ENCODE results near the gene CLSTN3. TPM values are rescaled to one million over a fixed set of nuclear protein-coding genes. Genes with fewer than 3 reads are reported as not detected.

Gene CLSTN3
- total and polyA plus RNA-seq, 2 donors (not counting 1 experiment from before 2014, with no cell fraction given), result 31.7 to 36.5 TPM

DNA sequence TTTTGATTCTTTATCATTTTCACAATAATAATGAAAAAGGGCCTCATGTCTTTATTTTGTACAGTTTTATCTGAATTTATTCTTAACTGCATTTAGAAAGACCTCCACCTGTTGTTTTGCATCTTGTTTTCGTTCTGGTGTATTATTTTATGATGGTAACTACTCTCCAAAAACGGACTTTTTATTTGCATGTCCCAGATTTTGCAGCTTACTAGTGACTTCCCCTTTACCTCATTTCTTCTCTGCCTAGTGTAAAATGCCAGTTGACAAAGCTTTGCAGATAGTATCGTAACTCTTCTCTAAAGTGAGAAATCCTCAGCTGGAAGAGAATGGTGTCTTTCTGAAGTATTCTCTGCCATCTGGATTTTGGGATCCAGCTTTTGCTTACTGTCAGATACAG, 76.5 kb downstream of the CLSTN3 start:
- Histone ChIP-seq H3K9ac (ENCODE audit: low read length) (no peak overlapping the region), H3K27ac (ENCODE audit: low read length in 2 of 2) (no peak overlapping the region), H3K27me3 (replicated peaks in 1 of 4; ENCODE audit: control extremely low read depth in 1 of 4, control insufficient read depth in 3 of 4, insufficient read depth in 4 of 4, low read length in 3 of 4) (no peaks in the 10 kb centered on the region), H3K36me3 (replicated peaks in 1 of 2; ENCODE audit: control extremely low read depth in 1 of 2, control insufficient read depth in 1 of 2, extremely low read depth in 1 of 2, insufficient read depth in 2 of 2, low read length in 1 of 2) (peaks cover 1 to 70% of the 10 kb centered on the region in 2 experiments), H3K4me2 (replicated peaks; ENCODE audit: low read depth, low read length, poor library complexity, severe bottlenecking) (no peak overlapping the region), H3K4me1 (ENCODE audit: control insufficient read depth in 2 of 2, insufficient read depth in 2 of 2, low read length in 2 of 2) (no peaks in the 10 kb centered on the region), H2AFZ (ENCODE audit: insufficient read depth, low read depth, low read length, poor library complexity, severe bottlenecking) (no peak overlapping the region), H3K79me2 (ENCODE audit: control insufficient read depth, insufficient read depth, low read length) (no peaks in the 10 kb centered on the region), H3K9me3 (ENCODE audit: control extremely low read depth in 1 of 3, control insufficient read depth in 2 of 3, insufficient read depth in 1 of 3, low read length in 2 of 3) (peaks cover 0 to 5% (median 0%) of the 10 kb centered on the region in 3 donors), H3K4me3 (ENCODE audit: control extremely low read depth in 1 of 5, extremely low read depth in 1 of 5, insufficient read depth in 1 of 5, low read depth in 2 of 5, low read length in 4 of 5) (no peak overlapping the region), H4K20me1 (ENCODE audit: control insufficient read depth, insufficient read depth, low read length, poor library complexity, severe bottlenecking) (no peaks in the 10 kb centered on the region)
- no CpG with 5 or more reads among the region's 3 CpGs for WGBS (ENCODE audit: insufficient coverage)
- DNase-seq (no peak), ATAC-seq (ENCODE audit: low read depth) (no peak)
- Mint-ChIP-seq H3K4me3 (no peak overlapping the region), H3K27ac (no peak overlapping the region), H3K27me3 (no peaks in the 10 kb centered on the region), H3K4me1 (peaks cover 4% of the 10 kb centered on the region), H3K9me3 (ENCODE audit: insufficient read depth) (no peaks in the 10 kb centered on the region)
- ChIA-PET POLR2A (no interaction called here), CTCF (no interaction called here)
- TF ChIP-seq, protein P1, sequence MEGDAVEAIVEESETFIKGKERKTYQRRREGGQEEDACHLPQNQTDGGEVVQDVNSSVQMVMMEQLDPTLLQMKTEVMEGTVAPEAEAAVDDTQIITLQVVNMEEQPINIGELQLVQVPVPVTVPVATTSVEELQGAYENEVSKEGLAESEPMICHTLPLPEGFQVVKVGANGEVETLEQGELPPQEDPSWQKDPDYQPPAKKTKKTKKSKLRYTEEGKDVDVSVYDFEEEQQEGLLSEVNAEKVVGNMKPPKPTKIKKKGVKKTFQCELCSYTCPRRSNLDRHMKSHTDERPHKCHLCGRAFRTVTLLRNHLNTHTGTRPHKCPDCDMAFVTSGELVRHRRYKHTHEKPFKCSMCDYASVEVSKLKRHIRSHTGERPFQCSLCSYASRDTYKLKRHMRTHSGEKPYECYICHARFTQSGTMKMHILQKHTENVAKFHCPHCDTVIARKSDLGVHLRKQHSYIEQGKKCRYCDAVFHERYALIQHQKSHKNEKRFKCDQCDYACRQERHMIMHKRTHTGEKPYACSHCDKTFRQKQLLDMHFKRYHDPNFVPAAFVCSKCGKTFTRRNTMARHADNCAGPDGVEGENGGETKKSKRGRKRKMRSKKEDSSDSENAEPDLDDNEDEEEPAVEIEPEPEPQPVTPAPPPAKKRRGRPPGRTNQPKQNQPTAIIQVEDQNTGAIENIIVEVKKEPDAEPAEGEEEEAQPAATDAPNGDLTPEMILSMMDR (IDR thresholded peaks at IDR 0.05), result no peak
- no peak for TF ChIP-seq EZH2 (IDR thresholded peaks at IDR 0.05; ENCODE audit: borderline replicate concordance, insufficient read depth, low read depth, low read length, poor library complexity, severe bottlenecking)
- intact Hi-C loops (cut with micrococcal nuclease), result no loop called here

DNA sequence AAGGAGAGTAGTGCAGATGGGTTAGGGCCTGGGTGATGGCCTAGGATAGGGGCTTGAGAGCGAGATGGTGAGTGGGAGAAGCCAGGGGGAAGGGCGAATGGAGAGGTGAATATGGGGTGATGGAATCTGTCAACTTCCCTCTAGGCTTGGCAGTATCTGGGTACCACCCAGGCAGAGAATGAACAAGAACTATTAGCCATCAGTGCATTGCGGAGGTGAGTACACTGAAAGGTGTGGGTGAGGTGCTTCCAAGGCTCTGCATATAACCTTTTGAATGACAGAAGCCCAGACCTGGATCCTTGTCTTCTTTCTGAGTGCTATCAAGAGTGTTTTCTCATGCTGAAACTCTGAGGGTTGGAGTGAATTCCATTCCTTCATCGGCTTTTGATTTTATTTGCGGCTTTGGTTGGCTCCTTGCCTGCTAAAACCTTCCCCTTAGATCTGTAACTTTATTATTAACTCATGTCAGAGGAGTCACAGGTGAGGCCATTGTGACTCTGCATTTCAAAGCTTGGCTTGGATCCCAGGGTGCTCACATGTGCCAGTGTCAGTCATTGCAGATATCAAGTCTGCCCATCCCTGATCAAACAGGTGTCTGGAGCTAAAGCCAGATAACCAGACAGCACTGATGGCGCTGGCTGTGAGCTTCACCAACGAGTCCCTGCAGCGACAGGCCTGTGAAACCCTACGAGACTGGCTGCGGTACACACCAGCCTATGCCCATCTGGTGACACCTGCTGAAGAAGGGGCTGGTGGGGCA, 77.9 kb downstream of the CLSTN3 start:
- no peak overlapping the region for H3K4me3 Mint-ChIP-seq
- peaks cover 5% of the 10 kb centered on the region for H3K9me3 Mint-ChIP-seq (ENCODE audit: insufficient read depth)
- intact Hi-C loops (cut with micrococcal nuclease), result no loop called here
- CTCF ChIA-PET, result no interaction called here
- TF ChIP-seq, protein P1 (IDR thresholded peaks at IDR 0.05), result no peak
- no peak for TF ChIP-seq EZH2 (IDR thresholded peaks at IDR 0.05; ENCODE audit: borderline replicate concordance, insufficient read depth, low read depth, low read length, poor library complexity, severe bottlenecking)
- Histone ChIP-seq H3K9ac (ENCODE audit: low read length) (no peak overlapping the region), H3K79me2 (ENCODE audit: control insufficient read depth, insufficient read depth, low read length) (no peaks in the 10 kb centered on the region), H3K4me2 (replicated peaks; ENCODE audit: low read depth, low read length, poor library complexity, severe bottlenecking) (no peak overlapping the region), H3K27me3 (replicated peaks in 1 of 4; ENCODE audit: control extremely low read depth in 1 of 4, control insufficient read depth in 3 of 4, insufficient read depth in 4 of 4, low read length in 3 of 4) (no peaks in the 10 kb centered on the region), H3K4me1 (ENCODE audit: control insufficient read depth in 2 of 2, insufficient read depth in 2 of 2, low read length in 2 of 2) (no peaks in the 10 kb centered on the region), H3K4me3 (ENCODE audit: control extremely low read depth in 1 of 5, extremely low read depth in 1 of 5, insufficient read depth in 1 of 5, low read depth in 2 of 5, low read length in 4 of 5) (no peak overlapping the region), H2AFZ (ENCODE audit: insufficient read depth, low read depth, low read length, poor library complexity, severe bottlenecking) (no peak overlapping the region), H3K9me3 (ENCODE audit: control extremely low read depth in 1 of 3, control insufficient read depth in 2 of 3, insufficient read depth in 1 of 3, low read length in 2 of 3) (peaks cover 0 to 13% (median 0%) of the 10 kb centered on the region in 3 donors), H3K36me3 (replicated peaks in 1 of 2; ENCODE audit: control extremely low read depth in 1 of 2, control insufficient read depth in 1 of 2, extremely low read depth in 1 of 2, insufficient read depth in 2 of 2, low read length in 1 of 2) (peaks cover 1 to 60% of the 10 kb centered on the region in 2 experiments), H4K20me1 (ENCODE audit: control insufficient read depth, insufficient read depth, low read length, poor library complexity, severe bottlenecking) (no peaks in the 10 kb centered on the region), H3K27ac (ENCODE audit: low read length in 2 of 2) (no peak overlapping the region)
- WGBS (ENCODE audit: insufficient coverage), result over 99% methylated on average over 10 of the region's 10 CpGs
- ATAC-seq (ENCODE audit: low read depth) (no peak), DNase-seq (no peak)
- no peaks in the 10 kb centered on the region for H3K27me3 Mint-ChIP-seq
- H3K27ac Mint-ChIP-seq, result no peak overlapping the region
- POLR2A ChIA-PET, result no interaction called here
- H3K4me1 Mint-ChIP-seq, result peaks cover 4% of the 10 kb centered on the region
